OCI-LY1 (cell line): ENCODE data around the gene LIN28B.

ENCODE experiments used
- H2AFZ ChIP-seq: fragments of 200-600 bp; sonication (generic), shearing (Covaris generic); 2 replicates; pipeline ENCODE4 v1.6.0; 2014; ENCODE audit warnings: antibody characterized with exemption, mild to moderate bottlenecking, low read length
- H3F3A ChIP-seq: fragments of 200-600 bp; sonication (generic), shearing (Covaris generic); 2 replicates; pipeline ENCODE4 v1.6.0; 2014; ENCODE audit warnings: mild to moderate bottlenecking, antibody characterized with exemption, low read length, moderate library complexity; ENCODE audit not compliant: insufficient read depth
- H3K27ac ChIP-seq: fragments of 200-600 bp; sonication (generic); 2 replicates; pipeline ENCODE4 v1.5.1; 2014; ENCODE audit warnings: low read length, mixed run types, mild to moderate bottlenecking, low read depth; ENCODE audit not compliant: poor library complexity, severe bottlenecking
- H3K27me3 ChIP-seq: fragments of 200-600 bp; sonication (generic); 2 replicates; pipeline ENCODE4 v1.6.0; 2014; ENCODE audit warnings: antibody characterized with exemption, mild to moderate bottlenecking, low read length, moderate library complexity; ENCODE audit not compliant: insufficient read depth
- H3K36me3 ChIP-seq: fragments of 200-600 bp; sonication (generic); 2 replicates; pipeline ENCODE4 v1.6.1; 2014; ENCODE audit warnings: mild to moderate bottlenecking, antibody characterized with exemption, low read length, moderate library complexity, mixed read lengths; ENCODE audit not compliant: insufficient read depth
- H3K4me1 ChIP-seq: fragments of 200-600 bp; sonication (generic); 2 replicates; pipeline ENCODE4 v1.5.1; 2014; ENCODE audit warnings: mild to moderate bottlenecking, low read length, moderate library complexity; ENCODE audit not compliant: insufficient read depth, severe bottlenecking
- H3K4me2 ChIP-seq: fragments of 200-600 bp; sonication (generic), shearing (Covaris generic); 2 replicates; pipeline ENCODE4 v1.6.1; 2014; ENCODE audit warnings: low read length
- H3K4me3 ChIP-seq: fragments of 200-600 bp; sonication (generic); 2 replicates; pipeline ENCODE4 v1.5.1; 2014; ENCODE audit warnings: low read length, low read depth, mild to moderate bottlenecking, mixed read lengths; ENCODE audit not compliant: poor library complexity, severe bottlenecking
- H3K79me2 ChIP-seq: fragments of 200-600 bp; shearing (Covaris generic); 2 replicates; pipeline ENCODE4 v1.6.1; 2016; ENCODE audit warnings: mixed run types, low read length, mixed read lengths; ENCODE audit not compliant: insufficient read depth
- H3K9ac ChIP-seq: fragments of 200-600 bp; sonication (generic), shearing (Covaris generic); 2 replicates; pipeline ENCODE4 v1.6.1; 2014; ENCODE audit warnings: mild to moderate bottlenecking, low read length, mixed read lengths
- H3K9me2 ChIP-seq: fragments of 200-600 bp; sonication (generic), shearing (Covaris generic); 2 replicates; pipeline ENCODE4 v1.6.1; 2014; ENCODE audit warnings: low read depth, mild to moderate bottlenecking, low read length, mixed read lengths
- H3K9me3 ChIP-seq: fragments of 200-600 bp; shearing (Covaris generic); 2 replicates; pipeline ENCODE4 v1.6.1; 2014; ENCODE audit warnings: low read length, mixed read lengths
- H4K20me1 ChIP-seq: fragments of 200-600 bp; sonication (generic), shearing (Covaris generic); 2 replicates; pipeline ENCODE4 v1.6.0; 2016; ENCODE audit warnings: mild to moderate bottlenecking, low read length; ENCODE audit not compliant: insufficient read depth
- CTCF ChIP-seq: fragments of 200-600 bp; sonication (generic), shearing (Covaris generic); IDR thresholded peaks from 2 replicates; pipeline ENCODE4 v1.5.1; 2017; ENCODE audit warnings: mild to moderate bottlenecking, antibody characterized with exemption, low read length, moderate library complexity, mixed read lengths
- EZH2 ChIP-seq: fragments of 200-600 bp; sonication (generic), shearing (Covaris generic); IDR thresholded peaks from 2 replicates; pipeline ENCODE4 v1.8.0; 2017; ENCODE audit warnings: borderline replicate concordance, mixed run types, mild to moderate bottlenecking, antibody characterized with exemption, low read length, moderate library complexity, mixed read lengths

Gene LIN28B

GRCh38 chr6:105036351-105036750, 79.4 kb downstream of the LIN28B start:
- H3K79me2 ChIP-seq, result no peaks in the 10 kb centered on the region
- no peaks in the 10 kb centered on the region for H3F3A ChIP-seq
- H3K4me2 ChIP-seq, result no peak overlapping the region
- H3K9me3 ChIP-seq, result no peaks in the 10 kb centered on the region
- no peak overlapping the region for H2AFZ ChIP-seq
- H3K27me3 ChIP-seq, result no peaks in the 10 kb centered on the region
- H3K27ac ChIP-seq, result no peak overlapping the region
- no peaks in the 10 kb centered on the region for H3K36me3 ChIP-seq
- no peak overlapping the region for H3K4me3 ChIP-seq
- H3K9me2 ChIP-seq, result no peaks in the 10 kb centered on the region
- TF ChIP-seq EZH2 (no peak), CTCF (no peak)
- no peaks in the 10 kb centered on the region for H4K20me1 ChIP-seq
- H3K9ac ChIP-seq, result no peak overlapping the region
- H3K4me1 ChIP-seq, result no peaks in the 10 kb centered on the region

- TF ChIP-seq EZH2 (no peak), CTCF (no peak)
- Histone ChIP-seq H4K20me1 (no peaks in the 10 kb centered on the region), H3K9ac (no peak overlapping the region), H3K9me3 (no peaks in the 10 kb centered on the region), H3K27me3 (no peaks in the 10 kb centered on the region), H3K4me1 (no peaks in the 10 kb centered on the region), H3F3A (no peaks in the 10 kb centered on the region), H3K4me2 (no peak overlapping the region), H2AFZ (no peak overlapping the region), H3K9me2 (no peaks in the 10 kb centered on the region), H3K79me2 (no peaks in the 10 kb centered on the region), H3K27ac (no peak overlapping the region), H3K4me3 (no peak overlapping the region), H3K36me3 (no peaks in the 10 kb centered on the region)
Observed at GRCh38 chr6:105038259-105038658, 81.4 kb downstream of the LIN28B start.

GRCh38 chr6:105041880-105042279, 85.0 kb downstream of the LIN28B start:
- Histone ChIP-seq H3K9me2 (no peaks in the 10 kb centered on the region), H3K27me3 (no peaks in the 10 kb centered on the region), H2AFZ (no peak overlapping the region), H3K79me2 (no peaks in the 10 kb centered on the region), H3K4me1 (no peaks in the 10 kb centered on the region), H3K4me2 (no peak overlapping the region), H3K27ac (no peak overlapping the region), H4K20me1 (no peaks in the 10 kb centered on the region), H3K36me3 (no peaks in the 10 kb centered on the region), H3K4me3 (no peak overlapping the region), H3K9ac (no peak overlapping the region), H3F3A (no peaks in the 10 kb centered on the region), H3K9me3 (no peaks in the 10 kb centered on the region)
- no peak for TF ChIP-seq CTCF
- TF ChIP-seq EZH2, result no peak
